Adrenal gland (tissue), 12 donors: ENCODE measurements around the gene FMN1. TPM values are rescaled to one million over a fixed set of nuclear protein-coding genes. Genes with fewer than 3 reads are reported as not detected.

Experiments used
- DNase-seq, 7 donors: peaks; one replicate each; pipeline ENCODE4 v3.0.0-alpha.2; 2019 to 2020
- H3K27ac ChIP-seq, 5 donors: fragments of 200-600 bp; sonication (generic) in 4 of 5; 1 replicate in 3 of 5; 2 replicates in 2 of 5; pipeline versions ENCODE4 v1.5.1 to v1.8.0; 2016 to 2020; ENCODE audit warnings: mild to moderate bottlenecking in 1 of 5
- H3K27me3 ChIP-seq: fragments of 200-600 bp; 2 replicates; pipeline ENCODE4 v1.8.0; 2021
- H3K36me3 ChIP-seq, 2 donors: fragments of 200-600 bp; replicated peaks in 1 of 2; 1 replicate in 1 of 2; 2 replicates in 1 of 2; pipeline versions ENCODE4 v1.5.1 to v1.8.0; 2018 to 2022
- H3K4me1 ChIP-seq, 2 donors: fragments of 200-600 bp; replicated peaks in 1 of 2; 1 replicate in 1 of 2; 2 replicates in 1 of 2; pipeline versions ENCODE4 v1.5.1 to v1.8.0; 2018 to 2021
- H3K4me3 ChIP-seq, 4 donors: fragments of 200-600 bp; sonication (generic) in 3 of 4; one replicate each; pipeline ENCODE4 v1.5.1; 2016 to 2018
- H3K9me3 ChIP-seq, 3 donors: fragments of 200-600 bp; sonication (generic) in 1 of 3; replicated peaks in 1 of 3; 1 replicate in 2 of 3; 2 replicates in 1 of 3; pipeline versions ENCODE4 v1.5.1 to v1.8.0; 2016 to 2021
- CTCF ChIP-seq, 6 experiments: fragments of 450-650 bp in 4 of 6; fragments of 200-600 bp in 2 of 6; sonication (generic) in 1 of 6; IDR thresholded peaks; 1 replicate in 5 of 6; 2 replicates in 1 of 6; pipeline versions ENCODE4 v1.5.1 to v1.8.0; 2016 to 2021; ENCODE audit warnings: antibody characterized with exemption in 6 of 6, mild to moderate bottlenecking in 2 of 6, moderate library complexity in 1 of 6
- POLR2A ChIP-seq, 2 donors: fragments of 450-650 bp; IDR thresholded peaks; one replicate each; pipeline ENCODE4 v1.6.1; 2017; ENCODE audit warnings: antibody characterized with exemption in 2 of 2, mild to moderate bottlenecking in 2 of 2, moderate library complexity in 1 of 2
- WGBS, 4 donors: extraction: QIAGEN DNeasy Blood & Tissue Kit in 2 of 4; methylation state at CpG; one replicate each; pipeline versions ENCODE4 v1.1.5 to v1.1.7; 2013 to 2017; 5-methylcytosine and 5-hydroxymethylcytosine counted together
- intact Hi-C, 2 donors: fragments of 100-400 bp; cut with DNase I; formaldehyde crosslinking; loops; one replicate each; pipeline versions ENCODE4 v1.14.1 to v1.15.0; 2022 to 2023
- polyA plus RNA-seq, 3 donors: library from polyadenylated mRNA; stranded (reverse); fragments of 200-250 nt in 2 of 3; fragments of 350-450 nt in 1 of 3; fragmentation: Illumina TruSeq in 1 of 3; extraction: RNeasy Lipid Tissue Mini Kit (QIAGEN cat#74804) in 1 of 3; gene quantifications; one replicate each; pipeline ENCODE4 v1.2.3, GENCODE V29; 2013 to 2014
- total RNA-seq, 9 donors: library from RNA; depleted of rRNA in 4 of 9; stranded (reverse); fragments of >200 nt in 4 of 9; fragments of 120-200 nt in 1 of 9; fragmentation: NEBNext Ultra II Directional in 1 of 9; extraction: Animal tissue kit (Norgen Biotek cat#: 25700) in 1 of 9; gene quantifications; one replicate each; pipeline versions ENCODE4 v1.1.0 to v1.2.4, GENCODE V29; 2013 to 2023
- donor health status: healthy with polysubstance abuse.
- donor health status: Bipolar disorder and iron deficiency.
- donor health status: DM: yes; HTN: yes; CAD: no.
- donor health status: DM: no; HTN: no; CAD: no.
- donor health status: DM: no; HTN: no; CAD: no.
- donor health status: DM: yes; HTN: yes; CAD: no.

Gene FMN1
- total and polyA plus RNA-seq, 12 donors: 0.37 to 29.2 (median 11.4) TPM

DNA sequence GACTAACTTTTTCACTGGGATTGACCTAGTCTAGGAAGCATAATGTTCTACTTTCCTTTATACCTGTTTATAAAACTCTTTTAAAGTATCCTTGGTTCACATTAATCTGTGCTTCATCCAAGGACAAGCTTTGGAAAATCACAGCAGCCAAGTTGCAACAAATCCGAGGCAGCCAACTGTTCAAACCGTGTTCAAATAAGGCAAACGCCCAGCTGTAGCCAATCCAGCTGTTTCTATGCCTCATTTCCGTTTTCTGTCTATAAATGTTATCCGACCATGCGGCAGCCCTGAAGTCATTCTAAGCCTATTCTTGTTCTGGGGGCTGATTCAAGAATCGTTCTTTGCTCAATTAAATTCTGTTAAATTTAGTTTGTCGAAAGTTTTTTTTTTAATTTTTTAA is 78.3 kb downstream of the FMN1 start:
- intact Hi-C loops: no loop called here
- H3K27ac ChIP-seq: no peak overlapping the region

DNA sequence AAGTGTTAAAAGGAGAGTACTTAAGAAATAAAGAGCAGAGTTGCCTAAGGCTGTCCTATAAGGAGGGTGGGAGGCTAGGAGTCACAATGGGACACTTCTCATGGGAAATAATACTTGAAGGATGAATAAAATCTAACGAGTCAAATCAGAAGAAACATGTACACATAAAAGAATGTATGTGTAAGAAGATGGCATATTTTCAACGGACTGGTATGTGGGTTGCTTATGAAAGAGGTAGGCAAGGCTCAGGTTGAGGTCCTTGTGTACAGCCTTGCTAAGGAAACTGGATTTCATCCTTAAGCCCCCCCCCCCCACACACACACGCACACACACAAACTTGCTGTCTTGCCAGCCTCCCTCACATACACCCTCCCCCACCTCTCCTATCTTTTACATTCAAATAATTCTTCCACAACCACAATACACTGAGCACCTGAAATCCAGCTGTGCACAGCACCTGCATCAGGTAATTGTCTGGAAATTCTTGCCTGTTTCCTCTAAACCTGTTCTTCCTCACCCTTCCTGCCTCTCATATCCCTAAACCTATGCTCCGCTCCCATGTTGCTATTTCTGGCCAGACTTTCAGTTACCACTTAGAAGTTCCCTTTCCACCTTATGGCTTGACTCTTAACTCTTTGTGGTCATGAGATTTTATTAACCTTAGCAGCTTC is 79.2 kb downstream of the FMN1 start:
- no peak overlapping the region for H3K4me3 ChIP-seq
- no peaks in the 10 kb centered on the region for H3K36me3 ChIP-seq
- TF ChIP-seq POLR2A (IDR thresholded peaks at IDR 0.05) (no peak), CTCF (IDR thresholded peaks at IDR 0.05) (no peak)
- intact Hi-C loops: no loop called here
- no peaks in the 10 kb centered on the region for H3K4me1 ChIP-seq
- H3K27me3 ChIP-seq: no peaks in the 10 kb centered on the region
- 62 to 77% (median 70%) methylated on average over 4 of the region's 4 CpGs for WGBS, 4 donors
- H3K9me3 ChIP-seq: no peaks in the 10 kb centered on the region
- no peak for DNase-seq
- H3K27ac ChIP-seq: no peak overlapping the region

More for the DNA sequence above, 78.3 kb downstream of the FMN1 start:
- Histone ChIP-seq H3K36me3 (no peaks in the 10 kb centered on the region), H3K4me3 (no peak overlapping the region), H3K4me1 (no peaks in the 10 kb centered on the region), H3K9me3 (no peaks in the 10 kb centered on the region), H3K27me3 (no peaks in the 10 kb centered on the region)
- WGBS, 4 donors: 50 to 61% (median 54%) methylated on average over 8 of the region's 8 CpGs
- TF ChIP-seq POLR2A (IDR thresholded peaks at IDR 0.05): no peak
- no peak for TF ChIP-seq CTCF (IDR thresholded peaks at IDR 0.05)
- no peak for DNase-seq

GRCh38 chr15:33114374-33114717 is 80.2 kb downstream of the FMN1 start:
- 88 to 95% (median 89%) methylated on average over 8 of the region's 8 CpGs for WGBS, 4 donors
- no peak for DNase-seq

GRCh38 chr15:33113666-33114373 is 80.7 kb downstream of the FMN1 start:
- WGBS, 4 donors: 72 to 81% (median 77%) methylated on average over 7 of the region's 7 CpGs
- Histone ChIP-seq H3K4me1 (no peaks in the 10 kb centered on the region), H3K4me3 (no peak overlapping the region), H3K27me3 (no peaks in the 10 kb centered on the region), H3K27ac (no peak overlapping the region), H3K9me3 (no peaks in the 10 kb centered on the region), H3K36me3 (no peaks in the 10 kb centered on the region)
- TF ChIP-seq CTCF (IDR thresholded peaks at IDR 0.05) (no peak), POLR2A (IDR thresholded peaks at IDR 0.05) (no peak)
- intact Hi-C loops: no loop called here
- DNase-seq: no peak

More at GRCh38 chr15:33114374-33114717, 80.2 kb downstream of the FMN1 start:
- no peaks in the 10 kb centered on the region for H3K36me3 ChIP-seq
- no peak overlapping the region for H3K4me3 ChIP-seq
- no peaks in the 10 kb centered on the region for H3K4me1 ChIP-seq
- intact Hi-C loops: no loop called here
- no peaks in the 10 kb centered on the region for H3K27me3 ChIP-seq
- TF ChIP-seq POLR2A (IDR thresholded peaks at IDR 0.05): no peak
- no peak for TF ChIP-seq CTCF (IDR thresholded peaks at IDR 0.05)
- no peak overlapping the region for H3K27ac ChIP-seq
- H3K9me3 ChIP-seq: no peaks in the 10 kb centered on the region
